C4-2B (cell line): ENCODE measurements around the gene LYZL2.
"Not testable (repeated sequence)": the region's sequence is repeated elsewhere in the genome, so short reads cannot be mapped to it uniquely, and the experiment has no call there.

Source experiments
- H3K27ac ChIP-seq: fragments of 450-650 bp; 2 replicates; pipeline ENCODE4 v1.5.1; 2017
- CTCF ChIP-seq: fragments of 450-650 bp; conservative IDR thresholded peaks from 2 replicates; pipeline ENCODE4 v1.5.1; 2017; ENCODE audit warnings: mild to moderate bottlenecking
- ZFX ChIP-seq: fragments of 450-650 bp; IDR thresholded peaks from 2 replicates; pipeline ENCODE4 v1.6.1; 2017

LYZL2 gene

GRCh38 chr10:30637881-30638467, 8.4 kb upstream of the LYZL2 start:
- TF ChIP-seq CTCF (no peak), ZFX (no peak)

GRCh38 chr10:30631188-30631587, 1.6 kb upstream of the LYZL2 start:
- TF ChIP-seq ZFX (no peak), CTCF (no peak)
- H3K27ac ChIP-seq = no peak overlapping the region

More at GRCh38 chr10:30637881-30638467, 8.4 kb upstream of the LYZL2 start:
- H3K27ac ChIP-seq = no peak overlapping the region

GRCh38 chr10:30630571-30630970, 1.0 kb upstream of the LYZL2 start:
- TF ChIP-seq ZFX (no peak), CTCF (no peak)
- no peak overlapping the region for H3K27ac ChIP-seq

- not testable (repeated sequence) for H3K27ac ChIP-seq
These were observed 977 bp downstream of the LYZL2 start for GRCh38 chr10:30628576-30628975.

- H3K27ac ChIP-seq = not testable (repeated sequence)
These were observed 2.7 kb downstream of the LYZL2 start for GRCh38 chr10:30626837-30627236.

- not testable (repeated sequence) for H3K27ac ChIP-seq
These were observed 3.4 kb downstream of the LYZL2 start for GRCh38 chr10:30626196-30626595.

GRCh38 chr10:30625080-30625479, 4.5 kb downstream of the LYZL2 start:
- TF ChIP-seq CTCF = no peak
- no peak for TF ChIP-seq ZFX
- no peak overlapping the region for H3K27ac ChIP-seq

- TF ChIP-seq CTCF = no peak
- TF ChIP-seq ZFX = no peak
- H3K27ac ChIP-seq = no peak overlapping the region
These were observed 9.6 kb downstream of the LYZL2 start for GRCh38 chr10:30619966-30620365.

- TF ChIP-seq ZFX = no peak
- TF ChIP-seq CTCF = no peak
- H3K27ac ChIP-seq = no peak overlapping the region
These were observed 12.5 kb downstream of the LYZL2 start for GRCh38 chr10:30617070-30617469.

- H3K27ac ChIP-seq = not testable (repeated sequence)
These were observed 18.5 kb downstream of the LYZL2 start for GRCh38 chr10:30611041-30611440.
